Lower leg skin (tissue), 3 donors: ENCODE measurements around the gene CNRIP1.

Experiments used
- POLR2A ChIP-seq, 2 donors: fragments of 450-650 bp; IDR thresholded peaks; one replicate each; pipeline ENCODE4 v1.6.1; 2016 to 2017; ENCODE audit warnings: antibody characterized with exemption in 2 of 2, mild to moderate bottlenecking in 1 of 2, moderate library complexity in 1 of 2
- TF ChIP-seq, protein P1 (sequence below), 3 donors: fragments of 450-650 bp; IDR thresholded peaks; one replicate each; pipeline ENCODE4 v1.5.1; 2016; ENCODE audit warnings: antibody characterized with exemption in 3 of 3, mild to moderate bottlenecking in 3 of 3, moderate library complexity in 2 of 3

- TF ChIP-seq POLR2A (IDR thresholded peaks at IDR 0.05), result no peak
- TF ChIP-seq, protein P1, sequence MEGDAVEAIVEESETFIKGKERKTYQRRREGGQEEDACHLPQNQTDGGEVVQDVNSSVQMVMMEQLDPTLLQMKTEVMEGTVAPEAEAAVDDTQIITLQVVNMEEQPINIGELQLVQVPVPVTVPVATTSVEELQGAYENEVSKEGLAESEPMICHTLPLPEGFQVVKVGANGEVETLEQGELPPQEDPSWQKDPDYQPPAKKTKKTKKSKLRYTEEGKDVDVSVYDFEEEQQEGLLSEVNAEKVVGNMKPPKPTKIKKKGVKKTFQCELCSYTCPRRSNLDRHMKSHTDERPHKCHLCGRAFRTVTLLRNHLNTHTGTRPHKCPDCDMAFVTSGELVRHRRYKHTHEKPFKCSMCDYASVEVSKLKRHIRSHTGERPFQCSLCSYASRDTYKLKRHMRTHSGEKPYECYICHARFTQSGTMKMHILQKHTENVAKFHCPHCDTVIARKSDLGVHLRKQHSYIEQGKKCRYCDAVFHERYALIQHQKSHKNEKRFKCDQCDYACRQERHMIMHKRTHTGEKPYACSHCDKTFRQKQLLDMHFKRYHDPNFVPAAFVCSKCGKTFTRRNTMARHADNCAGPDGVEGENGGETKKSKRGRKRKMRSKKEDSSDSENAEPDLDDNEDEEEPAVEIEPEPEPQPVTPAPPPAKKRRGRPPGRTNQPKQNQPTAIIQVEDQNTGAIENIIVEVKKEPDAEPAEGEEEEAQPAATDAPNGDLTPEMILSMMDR (IDR thresholded peaks at IDR 0.05), result no peak
Measured at GRCh38 chr2:68291314-68291713, 28.4 kb downstream of the CNRIP1 start.
